ENCODE data around the gene ALPK3. TPM values are rescaled to one million over a fixed set of nuclear protein-coding genes. Genes with fewer than 3 reads are reported as not detected.

ALPK3 gene
- polyA plus RNA-seq, 1 donor (not counting 4 experiments of a cell fraction or from before 2014, with no cell fraction given) = 0.07 TPM

DNA sequence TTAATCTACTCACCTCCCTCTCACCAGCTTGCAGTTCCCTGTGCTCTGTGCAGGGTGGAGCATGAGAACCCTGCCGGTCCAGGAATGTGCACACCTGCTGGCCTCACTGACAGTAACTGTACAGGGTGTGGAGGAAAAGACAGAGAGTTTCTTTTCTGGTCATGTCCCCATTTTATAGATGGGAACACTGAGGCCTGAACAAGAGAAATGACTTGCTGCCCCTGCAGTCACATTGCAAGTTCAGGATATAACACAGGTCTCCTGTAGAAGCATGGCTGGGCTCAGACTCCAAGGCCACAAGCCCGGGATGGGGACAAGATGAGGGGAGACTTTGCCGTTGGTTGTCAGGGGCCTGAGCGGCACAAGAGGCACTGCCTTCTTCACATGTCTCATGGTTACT is 90.6 kb downstream of the ALPK3 start:
- Histone ChIP-seq H3K27ac (ENCODE audit: control insufficient read depth, insufficient read depth, low read length) (no peak overlapping the region), H3K27me3 (ENCODE audit: control insufficient read depth, extremely low read depth, insufficient read depth, low read length) (no peaks in the 10 kb centered on the region), H3K9me1 (ENCODE audit: control insufficient read depth, extremely low read depth, insufficient read depth, low read length) (no peaks in the 10 kb centered on the region), H3K4me2 (ENCODE audit: control insufficient read depth, extremely low read depth, insufficient read depth, low read depth, low read length) (no peak overlapping the region), H3K4me1 (ENCODE audit: control insufficient read depth, extremely low read depth, insufficient read depth, low read length) (peaks cover 15% of the 10 kb centered on the region), H3K4me3 (ENCODE audit: control insufficient read depth in 2 of 3, extremely low read depth in 1 of 3, insufficient read depth in 2 of 3, low read depth in 1 of 3, low read length in 3 of 3) (no peak overlapping the region), H2AFZ (ENCODE audit: control insufficient read depth, low read length) (no peak overlapping the region), H4K20me1 (ENCODE audit: control insufficient read depth, extremely low read depth, insufficient read depth, low read length) (no peaks in the 10 kb centered on the region), H3K79me2 (ENCODE audit: control insufficient read depth, insufficient read depth, low read length) (no peaks in the 10 kb centered on the region), H3K9ac (ENCODE audit: control insufficient read depth, extremely low read depth, insufficient read depth, low read length) (no peak overlapping the region), H3K9me3 (ENCODE audit: control insufficient read depth, low read depth, low read length) (no peaks in the 10 kb centered on the region), H3K36me3 (ENCODE audit: control insufficient read depth in 2 of 2, extremely low read depth in 1 of 2, insufficient read depth in 2 of 2, low read length in 2 of 2) (no peaks in the 10 kb centered on the region)
- DNase-seq (ENCODE audit: low read depth, low spot score) (no peak), FAIRE-seq (no peak)
- dilution Hi-C loops (cut with MboI; ENCODE audit: extremely low pct_ligation_motif_present, low sequenced_read_pairs) = no loop called here
- TF ChIP-seq CTCF (optimal IDR thresholded peaks at IDR 0.05 in 1 of 3, IDR thresholded peaks at IDR 0.05 in 1 of 3, conservative IDR thresholded peaks at IDR 0.05 in 1 of 3; ENCODE audit: extremely low read depth in 1 of 3, insufficient read depth in 2 of 3, low read length in 3 of 3) (no peak), EZH2 (IDR thresholded peaks at IDR 0.05; ENCODE audit: low read length) (no peak)

DNA sequence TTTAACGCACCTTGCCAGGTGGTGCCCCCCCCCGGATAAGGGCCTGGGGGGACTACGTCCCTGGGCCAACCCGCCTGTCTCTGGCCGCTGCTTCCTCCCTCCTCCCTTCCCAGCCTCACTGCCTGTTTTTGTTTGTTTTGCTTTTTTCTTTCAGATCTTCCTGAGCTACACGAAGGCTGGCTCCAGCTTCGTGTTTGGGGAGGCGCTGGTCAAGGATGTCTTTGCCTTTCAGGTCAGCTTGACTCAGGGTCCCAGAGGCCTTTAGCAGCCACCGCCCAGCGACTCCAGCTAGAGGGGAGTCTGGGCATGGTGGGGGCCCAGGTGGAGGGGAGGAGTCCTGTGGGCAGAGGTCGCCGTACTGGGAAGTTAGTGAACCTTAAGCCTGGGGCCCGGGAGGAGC is 91.4 kb downstream of the ALPK3 start:
- Histone ChIP-seq H3K4me3 (ENCODE audit: control insufficient read depth in 2 of 3, extremely low read depth in 1 of 3, insufficient read depth in 2 of 3, low read depth in 1 of 3, low read length in 3 of 3) (no peak overlapping the region), H3K27me3 (ENCODE audit: control insufficient read depth, extremely low read depth, insufficient read depth, low read length) (no peaks in the 10 kb centered on the region), H3K36me3 (ENCODE audit: control insufficient read depth in 2 of 2, extremely low read depth in 1 of 2, insufficient read depth in 2 of 2, low read length in 2 of 2) (no peaks in the 10 kb centered on the region), H4K20me1 (ENCODE audit: control insufficient read depth, extremely low read depth, insufficient read depth, low read length) (no peaks in the 10 kb centered on the region), H3K79me2 (ENCODE audit: control insufficient read depth, insufficient read depth, low read length) (no peaks in the 10 kb centered on the region), H3K9ac (ENCODE audit: control insufficient read depth, extremely low read depth, insufficient read depth, low read length) (no peak overlapping the region), H3K9me1 (ENCODE audit: control insufficient read depth, extremely low read depth, insufficient read depth, low read length) (no peaks in the 10 kb centered on the region), H3K4me1 (ENCODE audit: control insufficient read depth, extremely low read depth, insufficient read depth, low read length) (peaks cover 18% of the 10 kb centered on the region), H3K4me2 (ENCODE audit: control insufficient read depth, extremely low read depth, insufficient read depth, low read depth, low read length) (no peak overlapping the region), H2AFZ (ENCODE audit: control insufficient read depth, low read length) (no peak overlapping the region), H3K9me3 (ENCODE audit: control insufficient read depth, low read depth, low read length) (no peaks in the 10 kb centered on the region), H3K27ac (ENCODE audit: control insufficient read depth, insufficient read depth, low read length) (no peak overlapping the region)
- TF ChIP-seq EZH2 (IDR thresholded peaks at IDR 0.05; ENCODE audit: low read length) (no peak), CTCF (optimal IDR thresholded peaks at IDR 0.05 in 1 of 3, IDR thresholded peaks at IDR 0.05 in 1 of 3, conservative IDR thresholded peaks at IDR 0.05 in 1 of 3; ENCODE audit: extremely low read depth in 1 of 3, insufficient read depth in 2 of 3, low read length in 3 of 3) (no peak)
- dilution Hi-C loops (cut with MboI; ENCODE audit: extremely low pct_ligation_motif_present, low sequenced_read_pairs) = no loop called here
- FAIRE-seq = no peak
- no peak for DNase-seq (ENCODE audit: low read depth, low spot score)
